ENCODE measurements around the gene CHTF18.

The CHTF18 gene

DNA sequence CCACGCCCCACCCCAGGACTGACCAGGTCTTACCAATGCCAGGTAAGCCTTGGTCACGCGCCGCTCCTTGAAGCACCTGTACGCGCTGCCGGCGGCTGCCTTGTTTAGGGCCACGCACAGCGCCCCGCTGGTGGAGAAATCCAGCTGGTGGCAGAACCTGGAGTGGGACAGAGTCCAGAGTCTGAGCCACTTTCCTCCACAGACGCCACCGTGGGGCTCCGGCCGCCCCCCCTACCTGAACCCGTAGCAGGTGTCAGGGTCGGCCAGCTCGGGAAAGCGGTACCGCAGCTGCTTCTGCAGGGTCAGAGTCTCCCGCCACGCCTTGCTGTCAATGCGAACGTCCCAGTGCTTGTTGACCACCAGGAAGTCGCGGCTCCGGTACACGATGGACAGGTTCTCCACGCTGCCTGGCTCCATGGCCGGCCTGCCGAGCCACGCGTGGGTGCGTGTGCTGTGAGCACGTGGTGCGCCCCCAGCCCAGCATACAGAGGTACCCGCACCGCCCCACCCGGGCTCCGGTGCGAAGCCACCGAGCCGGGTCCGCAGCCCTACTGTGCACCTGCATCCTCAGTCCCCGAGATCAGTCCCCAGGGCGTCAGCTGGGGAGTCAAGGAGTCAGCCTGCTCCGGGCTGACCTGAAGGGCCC lies 976 bp upstream of the CHTF18 start:
- no peak for DNase-seq (ENCODE audit: low read depth)
- TF ChIP-seq, protein P1, sequence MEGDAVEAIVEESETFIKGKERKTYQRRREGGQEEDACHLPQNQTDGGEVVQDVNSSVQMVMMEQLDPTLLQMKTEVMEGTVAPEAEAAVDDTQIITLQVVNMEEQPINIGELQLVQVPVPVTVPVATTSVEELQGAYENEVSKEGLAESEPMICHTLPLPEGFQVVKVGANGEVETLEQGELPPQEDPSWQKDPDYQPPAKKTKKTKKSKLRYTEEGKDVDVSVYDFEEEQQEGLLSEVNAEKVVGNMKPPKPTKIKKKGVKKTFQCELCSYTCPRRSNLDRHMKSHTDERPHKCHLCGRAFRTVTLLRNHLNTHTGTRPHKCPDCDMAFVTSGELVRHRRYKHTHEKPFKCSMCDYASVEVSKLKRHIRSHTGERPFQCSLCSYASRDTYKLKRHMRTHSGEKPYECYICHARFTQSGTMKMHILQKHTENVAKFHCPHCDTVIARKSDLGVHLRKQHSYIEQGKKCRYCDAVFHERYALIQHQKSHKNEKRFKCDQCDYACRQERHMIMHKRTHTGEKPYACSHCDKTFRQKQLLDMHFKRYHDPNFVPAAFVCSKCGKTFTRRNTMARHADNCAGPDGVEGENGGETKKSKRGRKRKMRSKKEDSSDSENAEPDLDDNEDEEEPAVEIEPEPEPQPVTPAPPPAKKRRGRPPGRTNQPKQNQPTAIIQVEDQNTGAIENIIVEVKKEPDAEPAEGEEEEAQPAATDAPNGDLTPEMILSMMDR (conservative IDR thresholded peaks at IDR 0.05; ENCODE audit: low read length), result no peak
- H3K4me3 ChIP-seq (ENCODE audit: low read length), result peak overlapping the region; percentile 85

- H3K4me3 ChIP-seq (ENCODE audit: low read length), result peak within 1 kb of the TSS; percentile 85
- TF ChIP-seq, protein P1 (conservative IDR thresholded peaks at IDR 0.05; ENCODE audit: low read length), result no peak
- no peak for DNase-seq (ENCODE audit: low read depth)
Observed at GRCh38 chr16:787978-788398, 432 bp upstream of the CHTF18 start, which contains the start of gene RPUSD1. Gene RPUSD1, minus strand, starts transcription at chr16:788381. Its CDS starts 644 bp downstream, at chr16:787737.

DNA sequence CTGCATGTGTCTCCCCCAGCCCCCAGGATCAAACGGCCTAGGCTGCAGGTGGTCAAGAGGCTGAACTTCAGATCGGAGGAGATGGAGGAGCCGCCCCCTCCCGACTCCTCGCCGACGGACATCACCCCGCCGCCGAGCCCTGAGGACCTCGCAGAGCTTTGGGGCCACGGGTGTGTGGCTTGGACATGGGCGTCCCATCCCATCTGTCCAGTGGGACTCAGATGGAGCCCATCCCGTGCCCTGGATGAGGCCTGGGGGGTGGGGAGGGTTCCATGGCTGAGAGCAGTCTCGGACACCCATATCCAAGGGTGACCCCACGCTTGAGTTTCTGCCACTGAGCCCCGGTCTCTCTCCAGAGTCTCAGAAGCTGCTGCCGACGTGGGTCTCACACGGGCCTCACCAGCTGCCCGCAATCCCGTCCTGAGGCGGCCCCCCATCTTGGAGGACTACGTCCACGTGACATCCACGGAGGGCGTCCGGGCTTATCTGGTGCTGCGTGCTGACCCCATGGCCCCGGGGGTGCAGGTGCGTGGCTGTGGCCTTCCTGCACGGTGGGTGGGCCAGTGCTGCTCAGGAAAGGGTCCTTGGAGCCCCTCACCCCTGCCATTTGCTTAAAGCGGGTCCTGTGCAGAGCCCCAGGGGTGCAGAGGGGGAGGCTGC lies 901 bp downstream of the CHTF18 start:
- TF ChIP-seq, protein P1 (conservative IDR thresholded peaks at IDR 0.05; ENCODE audit: low read length), result no peak
- peak overlapping the region; percentile 78 for H3K4me3 ChIP-seq (ENCODE audit: low read length)
- no peak for DNase-seq (ENCODE audit: low read depth)

DNA sequence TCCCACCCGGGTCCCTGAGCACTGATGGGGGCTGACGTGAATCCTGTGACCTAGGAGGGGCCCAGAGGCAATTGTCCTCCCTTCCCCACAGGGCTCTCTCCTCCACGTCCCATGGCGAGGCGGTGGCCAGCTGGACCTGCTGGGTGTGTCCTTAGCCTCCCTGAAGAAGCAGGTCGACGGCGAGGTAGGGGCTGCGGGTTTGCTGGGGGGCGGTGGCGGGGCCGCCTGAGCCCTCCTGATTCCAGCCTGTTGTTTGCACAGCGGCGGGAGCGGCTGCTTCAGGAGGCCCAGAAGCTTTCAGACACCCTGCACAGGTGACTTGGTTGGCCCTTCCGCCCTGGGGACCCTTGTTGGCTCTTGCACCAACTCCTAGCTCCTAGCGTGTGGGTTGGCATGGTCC lies 1.7 kb downstream of the CHTF18 start:
- H3K4me3 ChIP-seq (ENCODE audit: low read length), result no peak overlapping the region
- TF ChIP-seq, protein P1 (conservative IDR thresholded peaks at IDR 0.05; ENCODE audit: low read length), result no peak
- DNase-seq (ENCODE audit: low read depth), result no peak

DNA sequence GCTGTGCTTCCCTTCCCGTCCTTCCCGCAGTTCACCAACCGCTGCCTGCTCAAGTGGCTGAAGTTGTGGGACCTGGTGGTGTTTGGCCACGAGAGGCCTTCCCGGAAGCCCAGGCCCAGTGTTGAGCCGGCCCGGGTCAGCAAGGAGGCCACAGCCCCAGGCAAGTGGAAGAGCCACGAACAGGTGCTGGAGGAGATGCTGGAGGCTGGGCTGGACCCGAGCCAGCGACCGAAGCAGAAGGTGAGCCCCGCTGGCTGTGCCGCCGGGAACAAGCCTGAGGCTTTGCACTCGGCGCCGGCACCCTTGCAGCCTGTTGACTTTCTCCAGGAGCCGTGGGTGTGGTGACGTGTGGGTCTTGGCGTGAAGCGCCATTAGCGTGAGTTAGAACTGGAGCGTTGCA lies 2.7 kb downstream of the CHTF18 start:
- TF ChIP-seq, protein P1 (conservative IDR thresholded peaks at IDR 0.05; ENCODE audit: low read length), result no peak
- DNase-seq (ENCODE audit: low read depth), result no peak
- H3K4me3 ChIP-seq (ENCODE audit: low read length), result no peak overlapping the region

DNA sequence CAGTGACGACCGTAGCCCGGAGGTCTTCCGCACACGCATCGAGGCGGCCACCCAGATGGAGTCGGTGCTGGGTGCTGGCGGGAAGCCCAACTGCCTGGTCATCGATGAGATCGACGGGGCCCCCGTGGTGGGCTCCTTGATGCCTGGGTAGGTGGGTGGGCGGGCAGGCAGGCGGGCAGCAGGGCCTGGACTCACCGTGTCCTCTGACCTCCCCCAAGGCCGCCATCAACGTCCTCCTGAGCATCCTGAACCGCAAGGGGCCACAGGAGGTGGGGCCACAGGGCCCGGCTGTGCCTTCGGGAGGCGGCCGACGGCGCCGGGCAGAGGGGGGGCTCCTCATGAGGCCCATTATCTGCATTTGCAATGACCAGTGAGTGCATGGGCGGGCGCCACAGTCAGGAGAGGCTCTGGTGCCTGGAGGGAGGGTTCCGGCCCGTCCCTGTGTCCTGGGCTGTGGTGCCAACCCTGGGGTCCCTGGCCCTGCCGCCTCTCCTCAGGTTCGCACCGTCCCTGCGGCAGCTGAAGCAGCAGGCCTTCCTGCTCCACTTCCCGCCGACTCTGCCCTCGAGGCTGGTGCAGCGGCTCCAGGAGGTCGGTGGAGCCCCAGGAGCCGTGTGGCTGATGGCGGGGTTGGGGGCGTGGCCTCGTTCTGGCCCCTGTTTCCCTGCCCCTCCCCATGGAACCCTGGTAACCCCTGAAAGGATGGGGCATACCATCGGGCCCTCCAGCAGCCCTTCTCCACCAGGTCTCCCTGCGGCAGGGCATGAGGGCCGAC lies 4.0 kb downstream of the CHTF18 start:
- TF ChIP-seq, protein P1 (conservative IDR thresholded peaks at IDR 0.05; ENCODE audit: low read length), result no peak
- no peak overlapping the region for H3K4me3 ChIP-seq (ENCODE audit: low read length)
- DNase-seq (ENCODE audit: low read depth), result no peak
